ENCODE measurements around the gene CDC42SE1.

- TF ChIP-seq EZH2 (IDR thresholded peaks at IDR 0.05; ENCODE audit: borderline replicate concordance, low read length) (no peak), CTCF (IDR thresholded peaks at IDR 0.05; ENCODE audit: low read length) (no peak)
Observed at GRCh38 chr1:151039521-151039920, 19.9 kb downstream of the CDC42SE1 start.
